Liver (tissue), 3 donors: ENCODE results near the gene TUBGCP4.

Experiments used
- EGR1 ChIP-seq, 2 donors: IDR thresholded peaks; 2 replicates each; pipeline ENCODE4 v1.6.1; 2016 to 2018; ENCODE audit warnings: antibody characterized with exemption in 2 of 2, low read depth in 2 of 2
- GABPA ChIP-seq, 2 donors: IDR thresholded peaks in 1 of 2; conservative IDR thresholded peaks in 1 of 2; 2 replicates each; pipeline ENCODE4 v1.6.1; 2016; ENCODE audit warnings: antibody characterized with exemption in 2 of 2, mild to moderate bottlenecking in 1 of 2, moderate library complexity in 1 of 2
- RAD21 ChIP-seq, 2 donors: IDR thresholded peaks; 2 replicates each; pipeline ENCODE4 v1.6.1; 2016; ENCODE audit warnings: antibody characterized with exemption in 2 of 2, mild to moderate bottlenecking in 2 of 2
- RXRA ChIP-seq, 2 donors: IDR thresholded peaks; 2 replicates each; pipeline ENCODE4 v1.6.1; 2017 to 2018; ENCODE audit warnings: antibody characterized with exemption in 2 of 2, mild to moderate bottlenecking in 1 of 2
- SP1 ChIP-seq: IDR thresholded peaks from 2 replicates; pipeline ENCODE4 v1.6.1; 2018; ENCODE audit warnings: antibody characterized with exemption, mild to moderate bottlenecking
- TAF1 ChIP-seq: conservative IDR thresholded peaks from 2 replicates; pipeline ENCODE4 v1.6.1; 2016; ENCODE audit warnings: antibody characterized with exemption, mild to moderate bottlenecking
- TF ChIP-seq, protein P1 (sequence below): fragments of 150-350 bp; IDR thresholded peaks from 2 replicates; pipeline ENCODE4 v1.5.1; 2017; ENCODE audit warnings: improper control_type of control experiment, low read depth, low read length; ENCODE audit not compliant: missing input control
- TF ChIP-seq, protein P2 (sequence below): IDR thresholded peaks from 2 replicates; pipeline ENCODE4 v1.6.1; 2016; ENCODE audit warnings: antibody characterized with exemption
- donor health status: healthy.
- donor health status: healthy.

DNA sequence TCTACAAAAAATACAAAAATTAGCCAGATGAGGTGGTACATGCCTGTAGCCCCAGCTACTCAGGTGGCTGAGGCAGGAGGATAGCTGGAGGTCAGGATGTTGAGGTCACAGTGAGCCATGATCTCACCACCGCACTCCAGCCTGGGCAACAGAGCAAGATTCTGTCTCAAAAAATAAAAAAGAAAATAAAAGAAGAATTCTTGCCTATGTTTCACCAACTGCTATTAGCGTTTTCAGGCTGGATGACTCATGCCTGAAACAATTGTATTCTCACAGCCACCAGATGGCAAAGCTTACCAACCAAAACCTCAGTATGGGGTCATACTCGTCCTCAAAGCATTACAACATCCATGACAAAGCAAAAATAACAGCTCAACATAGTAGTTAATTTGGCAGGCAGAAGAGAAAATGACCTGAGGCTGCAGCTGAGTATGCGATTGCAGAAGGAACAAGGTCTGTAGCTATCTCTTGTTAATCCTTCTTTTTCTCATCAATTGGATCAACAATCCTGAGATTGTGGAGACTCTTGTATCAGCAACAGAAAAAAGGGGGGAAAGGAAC, 69.9 kb downstream of the TUBGCP4 start:
- TF ChIP-seq, protein P1, sequence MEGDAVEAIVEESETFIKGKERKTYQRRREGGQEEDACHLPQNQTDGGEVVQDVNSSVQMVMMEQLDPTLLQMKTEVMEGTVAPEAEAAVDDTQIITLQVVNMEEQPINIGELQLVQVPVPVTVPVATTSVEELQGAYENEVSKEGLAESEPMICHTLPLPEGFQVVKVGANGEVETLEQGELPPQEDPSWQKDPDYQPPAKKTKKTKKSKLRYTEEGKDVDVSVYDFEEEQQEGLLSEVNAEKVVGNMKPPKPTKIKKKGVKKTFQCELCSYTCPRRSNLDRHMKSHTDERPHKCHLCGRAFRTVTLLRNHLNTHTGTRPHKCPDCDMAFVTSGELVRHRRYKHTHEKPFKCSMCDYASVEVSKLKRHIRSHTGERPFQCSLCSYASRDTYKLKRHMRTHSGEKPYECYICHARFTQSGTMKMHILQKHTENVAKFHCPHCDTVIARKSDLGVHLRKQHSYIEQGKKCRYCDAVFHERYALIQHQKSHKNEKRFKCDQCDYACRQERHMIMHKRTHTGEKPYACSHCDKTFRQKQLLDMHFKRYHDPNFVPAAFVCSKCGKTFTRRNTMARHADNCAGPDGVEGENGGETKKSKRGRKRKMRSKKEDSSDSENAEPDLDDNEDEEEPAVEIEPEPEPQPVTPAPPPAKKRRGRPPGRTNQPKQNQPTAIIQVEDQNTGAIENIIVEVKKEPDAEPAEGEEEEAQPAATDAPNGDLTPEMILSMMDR, result peak; percentile 59
- TF ChIP-seq SP1, result peak; percentile 41
- TF ChIP-seq RAD21 (IDR thresholded peaks at IDR 0.05), result peak; percentile 91 to 96
- TF ChIP-seq GABPA (IDR thresholded peaks at IDR 0.05 in 1 of 2, conservative IDR thresholded peaks at IDR 0.05 in 1 of 2), result no peak
- TF ChIP-seq, protein P2, sequence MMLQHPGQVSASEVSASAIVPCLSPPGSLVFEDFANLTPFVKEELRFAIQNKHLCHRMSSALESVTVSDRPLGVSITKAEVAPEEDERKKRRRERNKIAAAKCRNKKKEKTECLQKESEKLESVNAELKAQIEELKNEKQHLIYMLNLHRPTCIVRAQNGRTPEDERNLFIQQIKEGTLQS, result peak; percentile 93
- TF ChIP-seq EGR1 (IDR thresholded peaks at IDR 0.05; ENCODE audit: low read depth in 2 of 2), result peak in 1 of 2 donors; percentile 12
- peak; percentile 83 to 84 for TF ChIP-seq RXRA (IDR thresholded peaks at IDR 0.05)
- TF ChIP-seq TAF1, result no peak
